Peyer's patch (tissue), 4 donors: ENCODE measurements around the gene VWA5B1. TPM values are rescaled to one million over a fixed set of nuclear protein-coding genes. Genes with fewer than 3 reads are reported as not detected.
A peak's percentile ranks its signal among the peaks of the same experiment; 100 is the strongest.

Source experiments
- DNase-seq, 3 donors: peaks; one replicate each; pipeline ENCODE4 v3.0.0-alpha.2; 2017 to 2019
- H3K27ac ChIP-seq, 4 donors: fragments of 200-600 bp; sonication (generic); one replicate each; pipeline ENCODE4 v1.5.1; 2016 to 2019
- H3K27me3 ChIP-seq, 2 donors: fragments of 200-600 bp; sonication (generic); one replicate each; pipeline ENCODE4 v1.5.1; 2019
- H3K36me3 ChIP-seq, 3 donors: fragments of 200-600 bp; sonication (generic); one replicate each; pipeline ENCODE4 v1.5.1; 2016 to 2019
- H3K4me1 ChIP-seq, 4 donors: fragments of 200-600 bp; sonication (generic); one replicate each; pipeline ENCODE4 v1.5.1; 2016 to 2019
- H3K4me3 ChIP-seq, 4 donors: fragments of 200-600 bp; sonication (generic); 1 replicate in 3 of 4; 2 replicates in 1 of 4; pipeline ENCODE4 v1.5.1; 2016 to 2019; ENCODE audit warnings: mild to moderate bottlenecking in 1 of 4
- H3K9me3 ChIP-seq, 4 donors: fragments of 200-600 bp; sonication (generic); one replicate each; pipeline ENCODE4 v1.5.1; 2016 to 2019; ENCODE audit warnings: mild to moderate bottlenecking in 1 of 4
- CTCF ChIP-seq, 6 experiments: fragments of 450-650 bp in 4 of 6; fragments of 200-600 bp in 2 of 6; sonication (generic) in 1 of 6; IDR thresholded peaks; one replicate each; pipeline ENCODE4 v1.5.1; 2017 to 2019; ENCODE audit warnings: antibody characterized with exemption in 6 of 6, mild to moderate bottlenecking in 3 of 6, moderate library complexity in 1 of 6
- POLR2A ChIP-seq, 2 donors: fragments of 450-650 bp; IDR thresholded peaks; one replicate each; pipeline ENCODE4 v1.5.1; 2017; ENCODE audit warnings: antibody characterized with exemption in 2 of 2, mild to moderate bottlenecking in 2 of 2, moderate library complexity in 2 of 2
- total RNA-seq, 4 donors: library from RNA; depleted of rRNA; stranded (reverse); fragments of >200 nt; gene quantifications; one replicate each; pipeline ENCODE4 v1.1.0, GENCODE V29; 2016

VWA5B1 gene
- total RNA-seq, 4 donors from 2014 or later: not detected

- Histone ChIP-seq H3K27ac (no peak overlapping the region), H3K9me3 (no peaks in the 10 kb centered on the region), H3K4me3 (no peak overlapping the region), H3K4me1 (no peaks in the 10 kb centered on the region), H3K27me3 (peaks cover 0 to under 1% of the 10 kb centered on the region in 2 donors), H3K36me3 (no peaks in the 10 kb centered on the region)
- no peak for DNase-seq
- TF ChIP-seq CTCF (IDR thresholded peaks at IDR 0.05) (no peak), POLR2A (IDR thresholded peaks at IDR 0.05) (no peak)
These were observed 46.9 kb downstream of the VWA5B1 start for GRCh38 chr1:20337581-20337980.

GRCh38 chr1:20339811-20340457 lies 49.3 kb downstream of the VWA5B1 start:
- no peak overlapping the region for H3K4me3 ChIP-seq
- peaks cover 0 to 9% of the 10 kb centered on the region in 2 donors for H3K27me3 ChIP-seq
- no peak overlapping the region for H3K27ac ChIP-seq
- H3K4me1 ChIP-seq: peaks cover 0 to 8% (median 0%) of the 10 kb centered on the region in 4 donors
- TF ChIP-seq POLR2A (IDR thresholded peaks at IDR 0.05) (no peak), CTCF (IDR thresholded peaks at IDR 0.05) (no peak)
- no peaks in the 10 kb centered on the region for H3K36me3 ChIP-seq
- no peaks in the 10 kb centered on the region for H3K9me3 ChIP-seq
- DNase-seq: no peak

- no peak for DNase-seq
- Histone ChIP-seq H3K4me1 (peaks cover 0 to 8% (median 0%) of the 10 kb centered on the region in 4 donors), H3K9me3 (no peaks in the 10 kb centered on the region), H3K27me3 (peaks cover 0 to 9% of the 10 kb centered on the region in 2 donors), H3K36me3 (no peaks in the 10 kb centered on the region), H3K4me3 (peak overlapping the region in 2 of 4 donors; percentile 19 to 26), H3K27ac (no peak overlapping the region)
- TF ChIP-seq CTCF (IDR thresholded peaks at IDR 0.05) (no peak), POLR2A (IDR thresholded peaks at IDR 0.05) (no peak)
These were observed 51.8 kb downstream of the VWA5B1 start for GRCh38 chr1:20342294-20343148.

- TF ChIP-seq POLR2A (IDR thresholded peaks at IDR 0.05): no peak
- Histone ChIP-seq H3K4me1 (peaks cover 0 to 8% (median 0%) of the 10 kb centered on the region in 4 donors), H3K27me3 (peaks cover 0 to 9% of the 10 kb centered on the region in 2 donors), H3K36me3 (no peaks in the 10 kb centered on the region), H3K27ac (no peak overlapping the region), H3K9me3 (no peaks in the 10 kb centered on the region), H3K4me3 (peak overlapping the region in 3 of 4 donors; percentile 19 to 26 (median 23))
- peak; percentile 29 to 63 (median 56) for DNase-seq
These were observed 52.7 kb downstream of the VWA5B1 start for GRCh38 chr1:20343149-20343937.

GRCh38 chr1:20343938-20344302 lies 53.2 kb downstream of the VWA5B1 start:
- peaks cover 0 to 8% (median 0%) of the 10 kb centered on the region in 4 donors for H3K4me1 ChIP-seq
- H3K36me3 ChIP-seq: no peaks in the 10 kb centered on the region
- no peak for DNase-seq
- no peaks in the 10 kb centered on the region for H3K9me3 ChIP-seq
- H3K27me3 ChIP-seq: peaks cover 0 to 9% of the 10 kb centered on the region in 2 donors
- H3K4me3 ChIP-seq: no peak overlapping the region
- H3K27ac ChIP-seq: no peak overlapping the region
- TF ChIP-seq CTCF (IDR thresholded peaks at IDR 0.05) (no peak), POLR2A (IDR thresholded peaks at IDR 0.05) (no peak)
